Panc1 (cell line): ENCODE data around the gene PXYLP1. TPM values are rescaled to one million over a fixed set of nuclear protein-coding genes. Genes with fewer than 3 reads are reported as not detected.

Experiments
- ATAC-seq: fragments of 200-7000 bp; cut with Tn5 transposase; 2 replicates; pipeline ENCODE4 v1.9.1; 2020; ENCODE audit warnings: mild to moderate bottlenecking, moderate library complexity
- BruUV-seq: library from RNA; stranded (reverse); fragments of 400-500 nt; replicated peaks from 2 replicates; lab custom pipeline; 2021; lab: Mats Ljungman, UMichigan
- CTCF ChIA-PET: fragments of 300-600 bp; sonication (Branson Sonifier 250); formaldehyde crosslinking; loops from one replicate; lab custom pipeline; 2022; ENCODE audit warnings: antibody characterized with exemption; lab: Charles Lee
- POLR2A ChIA-PET: fragments of 300-600 bp; sonication (Branson Sonifier 250); formaldehyde crosslinking; loops from one replicate; lab custom pipeline; 2022; ENCODE audit warnings: antibody characterized with exemption; lab: Charles Lee
- DNase-seq: peaks from one replicate; pipeline ENCODE4 v3.0.0-alpha.2; 2010; ENCODE audit warnings: low read depth, low spot score
- H3K27ac ChIP-seq: 2 replicates; pipeline ENCODE4 v1.5.1; 2011; ENCODE audit warnings: mild to moderate bottlenecking, low read length, inconsistent platforms
- H3K27me3 ChIP-seq: fragments of 200-500 bp; sonication (Bioruptor generic); 2 replicates; pipeline ENCODE4 v1.6.0; 2014; ENCODE audit warnings: low read length, inconsistent platforms; ENCODE audit not compliant: control insufficient read depth, insufficient read depth
- H3K36me3 ChIP-seq: fragments of 200-500 bp; sonication (Bioruptor generic); 2 replicates; pipeline ENCODE4 v1.5.1; 2014; ENCODE audit warnings: inconsistent platforms, mild to moderate bottlenecking, low read length, moderate library complexity; ENCODE audit not compliant: control insufficient read depth, insufficient read depth
- H3K4me1 ChIP-seq: 2 replicates; pipeline ENCODE4 v1.5.1; 2011; ENCODE audit warnings: inconsistent platforms, mild to moderate bottlenecking, low read length, moderate library complexity; ENCODE audit not compliant: control insufficient read depth, insufficient read depth
- H3K4me3 ChIP-seq, 2 experiments: 2 replicates each; pipeline ENCODE4 v1.5.1; 2011 to 2012; ENCODE audit warnings: low read depth in 2 of 2, low read length in 2 of 2, mild to moderate bottlenecking in 2 of 2, inconsistent platforms in 1 of 2, moderate library complexity in 1 of 2
- H3K9me3 ChIP-seq: fragments of 200-500 bp; sonication (Bioruptor generic); 2 replicates; pipeline ENCODE4 v1.5.1; 2014; ENCODE audit warnings: low read depth, mild to moderate bottlenecking, inconsistent platforms, low read length, moderate library complexity; ENCODE audit not compliant: control insufficient read depth, insufficient read depth
- POLR2AphosphoS5 ChIP-seq: IDR thresholded peaks from 2 replicates; pipeline ENCODE4 v1.6.1; 2012; ENCODE audit warnings: mild to moderate bottlenecking, low read depth, low read length, moderate library complexity
- SIN3A ChIP-seq: IDR thresholded peaks from 2 replicates; pipeline ENCODE4 v1.6.1; 2012; ENCODE audit warnings: low read depth, mild to moderate bottlenecking, low read length, moderate library complexity, borderline replicate concordance; ENCODE audit not compliant: insufficient read depth
- TCF7L2 ChIP-seq: IDR thresholded peaks from 2 replicates; pipeline ENCODE4 v1.6.1; 2011; ENCODE audit warnings: mild to moderate bottlenecking, low read depth, low read length, inconsistent platforms
- in situ Hi-C: cut with HindIII; loops from 2 replicates; pipeline ENCODE4 v1.10.0; 2016; ENCODE audit warnings: low sequenced_read_pairs, low pct_unique_long_range_greater_than_20kb
- intact Hi-C: fragments of 100-400 bp; cut with micrococcal nuclease; formaldehyde crosslinking; loops from one replicate; pipeline ENCODE4 v1.10.0; 2022; ENCODE audit not compliant: unreplicated experiment
- total RNA-seq: library from RNA; stranded (reverse); gene quantifications from one replicate; pipeline ENCODE4 v1.2.1, GENCODE V29; 2021; ENCODE audit not compliant: unreplicated experiment
- TF ChIP-seq, protein P1 (sequence below): fragments of 450-650 bp; IDR thresholded peaks from 2 replicates; pipeline ENCODE4 v1.5.1; 2017; ENCODE audit warnings: mild to moderate bottlenecking
- TF ChIP-seq, protein P2 (sequence below), 2 experiments: IDR thresholded peaks; 2 replicates each; pipeline ENCODE4 v1.6.1; 2011 to 2012; ENCODE audit warnings: low read depth in 2 of 2, control low read depth in 1 of 2, low read length in 1 of 2, mild to moderate bottlenecking in 1 of 2, moderate library complexity in 1 of 2; ENCODE audit not compliant: insufficient read depth in 1 of 2

The PXYLP1 gene
- total RNA-seq, 1 experiment from 2014 or later: 1.4 TPM

DNA sequence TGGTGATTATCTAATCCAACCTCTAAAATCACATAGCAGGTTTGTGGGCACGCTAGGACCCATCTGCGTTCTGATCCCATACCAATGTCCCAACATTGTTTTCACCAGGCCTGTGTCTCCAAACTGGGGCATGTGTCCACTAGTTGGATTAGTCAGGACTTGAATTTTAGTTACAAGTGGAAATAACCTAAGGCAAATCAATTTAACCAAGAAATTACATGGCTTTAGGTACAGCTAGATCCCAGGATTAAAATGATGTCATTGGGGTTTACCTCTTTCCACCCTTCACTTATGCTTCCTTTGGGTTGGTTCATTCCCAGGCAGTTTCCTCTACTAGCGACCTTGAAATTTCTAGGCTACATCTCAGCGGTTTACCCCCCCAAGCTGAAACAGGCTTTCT, 47.2 kb upstream of the PXYLP1 start:
- in situ Hi-C loops: no loop called here
- intact Hi-C loops: no loop called here
- ChIA-PET POLR2A (interaction anchor here (0.6 kb wide), 1 partner anchor 100 kb away, joined by 3 read pairs; no protein-coding TSS in a partner anchor), CTCF (no interaction called here)
- Histone ChIP-seq H3K9me3 (no peaks in the 10 kb centered on the region), H3K27ac (no peak overlapping the region), H3K4me3 (no peak overlapping the region), H3K4me1 (no peaks in the 10 kb centered on the region), H3K27me3 (peaks cover 9% of the 10 kb centered on the region; the same call in 1 of the 2 replicates), H3K36me3 (no peaks in the 10 kb centered on the region)
- no TSS peak for BruUV-seq
- TF ChIP-seq SIN3A: no peak
- no peak for TF ChIP-seq TCF7L2
- TF ChIP-seq, protein P1, sequence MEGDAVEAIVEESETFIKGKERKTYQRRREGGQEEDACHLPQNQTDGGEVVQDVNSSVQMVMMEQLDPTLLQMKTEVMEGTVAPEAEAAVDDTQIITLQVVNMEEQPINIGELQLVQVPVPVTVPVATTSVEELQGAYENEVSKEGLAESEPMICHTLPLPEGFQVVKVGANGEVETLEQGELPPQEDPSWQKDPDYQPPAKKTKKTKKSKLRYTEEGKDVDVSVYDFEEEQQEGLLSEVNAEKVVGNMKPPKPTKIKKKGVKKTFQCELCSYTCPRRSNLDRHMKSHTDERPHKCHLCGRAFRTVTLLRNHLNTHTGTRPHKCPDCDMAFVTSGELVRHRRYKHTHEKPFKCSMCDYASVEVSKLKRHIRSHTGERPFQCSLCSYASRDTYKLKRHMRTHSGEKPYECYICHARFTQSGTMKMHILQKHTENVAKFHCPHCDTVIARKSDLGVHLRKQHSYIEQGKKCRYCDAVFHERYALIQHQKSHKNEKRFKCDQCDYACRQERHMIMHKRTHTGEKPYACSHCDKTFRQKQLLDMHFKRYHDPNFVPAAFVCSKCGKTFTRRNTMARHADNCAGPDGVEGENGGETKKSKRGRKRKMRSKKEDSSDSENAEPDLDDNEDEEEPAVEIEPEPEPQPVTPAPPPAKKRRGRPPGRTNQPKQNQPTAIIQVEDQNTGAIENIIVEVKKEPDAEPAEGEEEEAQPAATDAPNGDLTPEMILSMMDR: no peak
- TF ChIP-seq, protein P2, sequence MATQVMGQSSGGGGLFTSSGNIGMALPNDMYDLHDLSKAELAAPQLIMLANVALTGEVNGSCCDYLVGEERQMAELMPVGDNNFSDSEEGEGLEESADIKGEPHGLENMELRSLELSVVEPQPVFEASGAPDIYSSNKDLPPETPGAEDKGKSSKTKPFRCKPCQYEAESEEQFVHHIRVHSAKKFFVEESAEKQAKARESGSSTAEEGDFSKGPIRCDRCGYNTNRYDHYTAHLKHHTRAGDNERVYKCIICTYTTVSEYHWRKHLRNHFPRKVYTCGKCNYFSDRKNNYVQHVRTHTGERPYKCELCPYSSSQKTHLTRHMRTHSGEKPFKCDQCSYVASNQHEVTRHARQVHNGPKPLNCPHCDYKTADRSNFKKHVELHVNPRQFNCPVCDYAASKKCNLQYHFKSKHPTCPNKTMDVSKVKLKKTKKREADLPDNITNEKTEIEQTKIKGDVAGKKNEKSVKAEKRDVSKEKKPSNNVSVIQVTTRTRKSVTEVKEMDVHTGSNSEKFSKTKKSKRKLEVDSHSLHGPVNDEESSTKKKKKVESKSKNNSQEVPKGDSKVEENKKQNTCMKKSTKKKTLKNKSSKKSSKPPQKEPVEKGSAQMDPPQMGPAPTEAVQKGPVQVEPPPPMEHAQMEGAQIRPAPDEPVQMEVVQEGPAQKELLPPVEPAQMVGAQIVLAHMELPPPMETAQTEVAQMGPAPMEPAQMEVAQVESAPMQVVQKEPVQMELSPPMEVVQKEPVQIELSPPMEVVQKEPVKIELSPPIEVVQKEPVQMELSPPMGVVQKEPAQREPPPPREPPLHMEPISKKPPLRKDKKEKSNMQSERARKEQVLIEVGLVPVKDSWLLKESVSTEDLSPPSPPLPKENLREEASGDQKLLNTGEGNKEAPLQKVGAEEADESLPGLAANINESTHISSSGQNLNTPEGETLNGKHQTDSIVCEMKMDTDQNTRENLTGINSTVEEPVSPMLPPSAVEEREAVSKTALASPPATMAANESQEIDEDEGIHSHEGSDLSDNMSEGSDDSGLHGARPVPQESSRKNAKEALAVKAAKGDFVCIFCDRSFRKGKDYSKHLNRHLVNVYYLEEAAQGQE (IDR thresholded peaks at IDR 0.05; ENCODE audit: insufficient read depth in 1 of 2, low read depth in 2 of 2, low read length in 1 of 2): no peak
- no peak for TF ChIP-seq POLR2AphosphoS5
- ATAC-seq: no peak
- no peak for DNase-seq

DNA sequence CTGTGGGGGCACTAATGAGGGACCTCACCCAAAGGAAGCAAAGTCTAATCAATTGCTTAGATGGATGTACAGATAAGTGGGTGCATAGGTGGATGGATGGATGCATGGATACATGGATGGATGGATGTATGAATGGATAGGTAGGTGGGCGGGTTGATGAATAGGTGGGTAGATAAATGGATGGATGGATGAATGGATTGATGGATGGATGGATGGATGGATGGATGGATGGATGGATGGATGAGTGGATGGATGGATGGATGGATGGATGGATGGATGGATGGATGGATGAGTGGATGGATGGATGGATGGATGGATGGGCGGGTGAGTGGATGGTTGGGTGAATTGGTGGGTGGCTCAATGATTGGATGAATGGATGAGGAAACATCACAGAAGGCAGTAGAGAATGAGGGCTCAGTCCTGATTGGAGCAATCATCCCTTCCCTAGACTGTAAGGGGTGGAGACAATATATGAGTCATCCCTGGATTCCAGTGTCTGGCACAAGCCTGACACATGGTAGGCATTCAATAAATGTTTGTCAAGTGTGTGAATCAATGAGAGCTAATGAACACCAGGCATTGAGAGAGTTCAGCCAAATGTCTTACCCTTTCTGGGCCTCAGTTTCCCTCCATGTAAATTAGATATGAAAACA, 40.4 kb upstream of the PXYLP1 start:
- in situ Hi-C loops: no loop called here
- ATAC-seq (no peak), DNase-seq (no peak)
- H3K27ac ChIP-seq: no peak overlapping the region
- no peaks in the 10 kb centered on the region for H3K9me3 ChIP-seq
- H3K4me3 ChIP-seq: no peak overlapping the region
- ChIA-PET POLR2A (no interaction called here), CTCF (interaction anchor here (0.8 to 1.4 kb wide), 3 partner anchors 63 to 191 kb away, joined by 3 to 6 read pairs (median 5); no protein-coding TSS in a partner anchor)
- no peaks in the 10 kb centered on the region for H3K36me3 ChIP-seq
- intact Hi-C loops: no loop called here
- H3K27me3 ChIP-seq: peaks cover 20% of the 10 kb centered on the region
- TF ChIP-seq, protein P2 (IDR thresholded peaks at IDR 0.05; ENCODE audit: insufficient read depth in 1 of 2, low read depth in 2 of 2, low read length in 1 of 2): no peak
- TF ChIP-seq POLR2AphosphoS5 (no peak), SIN3A (no peak), TCF7L2 (no peak)
- TF ChIP-seq, protein P1: no peak
- BruUV-seq: no TSS peak
- no peaks in the 10 kb centered on the region for H3K4me1 ChIP-seq
